A204.1 (cell line): ENCODE measurements around the gene TTLL5.

Source experiments
- FAIRE-seq: peaks from 2 replicates; lab custom pipeline; 2012; peaks lifted over from hg19 to GRCh38; lab: Jason Lieb, UNC

TTLL5 gene

GRCh38 chr14:75871181-75871880 lies 210.3 kb downstream of the TTLL5 start:
- no peak for FAIRE-seq

DNA sequence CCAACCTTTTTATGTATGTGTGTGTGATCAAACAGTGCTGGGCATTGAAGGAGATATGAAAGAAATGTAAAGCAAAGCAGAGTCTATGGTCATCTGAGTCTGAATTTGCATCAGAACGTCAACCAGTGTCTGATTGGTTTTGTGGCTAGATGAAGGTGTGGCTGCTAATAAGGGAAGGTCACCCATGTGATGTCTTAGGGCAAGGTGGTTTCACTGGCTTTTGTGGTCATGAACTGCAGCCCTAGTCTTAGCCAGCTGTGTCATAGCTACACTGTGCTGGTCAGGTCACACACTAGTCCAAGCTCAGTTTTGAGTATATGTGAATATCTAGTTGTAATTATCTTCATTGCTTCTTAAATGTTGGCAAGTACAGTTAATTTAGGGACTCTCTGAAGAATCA lies 214.9 kb downstream of the TTLL5 start:
- no peak for FAIRE-seq

DNA sequence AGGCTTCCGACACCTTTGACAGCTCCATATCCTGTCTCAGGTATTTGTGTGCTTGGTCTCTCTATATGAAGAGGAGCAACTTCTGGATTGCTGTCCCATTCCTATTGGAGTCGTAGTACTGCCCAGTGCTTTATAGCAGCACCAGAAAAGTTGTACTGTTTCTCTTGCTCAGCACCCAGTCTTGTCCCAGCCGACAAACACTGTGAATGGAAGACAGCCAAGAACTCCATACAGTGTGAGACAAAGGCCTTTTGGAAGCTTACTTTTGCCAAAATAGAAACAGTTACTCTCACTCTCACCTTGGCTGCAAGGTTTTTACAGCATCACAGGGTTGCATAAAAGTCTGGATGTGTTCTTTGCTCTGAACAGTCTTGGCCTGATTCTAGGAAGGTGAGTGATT lies 215.5 kb downstream of the TTLL5 start:
- no peak for FAIRE-seq

GRCh38 chr14:75877292-75877691 lies 216.2 kb downstream of the TTLL5 start:
- no peak for FAIRE-seq

GRCh38 chr14:75877884-75878283 lies 216.8 kb downstream of the TTLL5 start:
- no peak for FAIRE-seq

DNA sequence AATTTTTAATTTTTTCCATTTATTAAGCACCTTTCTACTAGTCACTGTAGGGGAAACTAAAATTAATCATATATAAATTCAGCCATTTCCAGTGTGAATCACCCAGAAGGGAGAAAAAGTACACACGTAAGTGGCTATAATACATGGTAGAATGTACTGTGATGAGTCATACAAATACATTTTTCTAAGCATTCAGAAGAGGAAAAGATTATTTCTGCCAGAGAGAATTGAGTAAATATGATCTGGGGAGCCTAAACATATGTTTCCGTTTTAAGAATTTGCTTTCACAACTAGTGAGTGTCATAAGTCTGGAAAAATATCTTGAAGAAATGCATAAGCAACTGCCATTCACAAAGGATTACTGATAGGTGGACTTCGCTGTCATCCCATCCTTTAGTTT lies 218.0 kb downstream of the TTLL5 start:
- FAIRE-seq, result no peak

- FAIRE-seq, result no peak
Measured at GRCh38 chr14:75880512-75880911, 219.5 kb downstream of the TTLL5 start.

GRCh38 chr14:75881994-75882393 lies 220.9 kb downstream of the TTLL5 start:
- FAIRE-seq, result no peak

DNA sequence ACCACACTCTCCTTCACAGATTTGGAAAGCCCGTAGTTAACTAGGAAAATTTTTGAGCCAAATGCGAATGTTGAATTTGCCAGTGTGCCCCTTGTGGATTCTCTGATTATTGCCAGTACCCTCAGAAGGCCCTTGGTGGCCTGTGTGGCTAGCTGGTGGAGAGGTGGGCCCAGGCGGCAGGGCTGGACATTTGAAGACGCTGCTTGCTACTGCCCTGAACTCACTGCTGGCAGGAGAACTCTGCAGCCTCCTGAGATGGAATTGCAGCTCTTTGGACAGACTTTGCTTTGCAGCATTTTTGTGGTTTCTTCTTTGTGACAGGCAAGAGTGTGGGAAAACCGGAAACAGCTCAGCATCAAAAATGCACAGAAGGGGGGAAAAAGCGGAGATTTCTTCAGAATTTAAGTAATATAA lies 223.2 kb downstream of the TTLL5 start:
- no peak for FAIRE-seq

GRCh38 chr14:75885829-75886228 lies 224.8 kb downstream of the TTLL5 start:
- no peak for FAIRE-seq

GRCh38 chr14:75886636-75887348 lies 225.7 kb downstream of the TTLL5 start:
- no peak for FAIRE-seq

DNA sequence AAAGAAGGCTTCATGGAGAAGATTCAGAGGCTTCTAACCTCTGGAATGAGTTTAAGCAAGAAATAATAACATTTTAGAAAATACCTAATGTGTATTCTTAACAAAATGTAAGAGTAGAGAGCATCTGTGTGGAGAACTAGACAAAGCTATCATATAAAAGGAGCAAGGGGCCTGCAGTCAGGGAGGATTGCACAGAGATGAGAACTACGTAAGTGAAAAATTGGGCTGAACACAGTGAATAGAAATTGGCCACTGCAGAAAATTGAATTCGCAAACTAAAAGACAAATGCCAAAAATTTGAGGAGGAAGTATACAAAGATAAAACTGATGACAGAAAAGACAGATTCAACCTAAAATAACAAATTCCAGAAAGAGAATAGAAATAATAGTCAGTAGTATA lies 227.9 kb downstream of the TTLL5 start:
- FAIRE-seq, result no peak

DNA sequence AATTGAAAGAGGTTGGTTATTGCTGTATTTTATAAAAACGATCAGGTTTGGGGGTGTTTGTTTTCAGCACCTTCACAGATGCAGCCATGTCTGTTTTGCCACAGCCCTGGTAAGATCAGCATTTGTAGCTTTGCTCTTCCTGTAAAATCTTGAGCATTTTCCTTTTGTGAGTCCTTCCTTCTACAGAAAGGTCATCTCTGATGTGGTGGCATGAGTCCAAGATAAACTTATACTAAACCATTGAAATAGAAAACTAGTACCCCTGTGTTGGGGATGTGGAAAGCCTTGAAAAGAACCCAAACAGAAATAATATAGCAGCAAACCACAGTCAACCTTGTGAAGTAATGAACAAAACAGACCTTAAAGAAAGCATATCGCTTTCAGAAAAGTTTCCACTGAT lies 235.3 kb downstream of the TTLL5 start:
- FAIRE-seq, result no peak

DNA sequence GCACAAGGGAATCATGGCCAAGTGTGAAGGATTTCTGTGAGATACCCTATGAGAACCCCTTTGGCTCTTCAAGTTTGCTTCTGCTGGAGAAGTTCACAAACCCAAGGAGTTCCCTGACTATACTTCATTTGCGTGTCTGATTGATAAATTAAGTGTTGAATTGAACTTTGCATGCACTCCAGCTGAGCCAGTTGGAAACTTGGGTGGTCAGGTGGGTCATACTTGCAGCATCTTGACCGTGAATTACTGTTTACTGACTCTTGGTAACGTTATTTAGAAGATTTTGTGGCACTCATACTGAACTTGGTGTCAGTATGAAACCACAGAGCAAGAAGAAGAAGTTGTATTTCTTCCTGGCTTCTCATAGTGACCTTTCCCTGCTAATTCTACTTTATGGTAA lies 243.3 kb downstream of the TTLL5 start:
- no peak for FAIRE-seq

GRCh38 chr14:75905147-75905904 lies 244.3 kb downstream of the TTLL5 start:
- no peak for FAIRE-seq

DNA sequence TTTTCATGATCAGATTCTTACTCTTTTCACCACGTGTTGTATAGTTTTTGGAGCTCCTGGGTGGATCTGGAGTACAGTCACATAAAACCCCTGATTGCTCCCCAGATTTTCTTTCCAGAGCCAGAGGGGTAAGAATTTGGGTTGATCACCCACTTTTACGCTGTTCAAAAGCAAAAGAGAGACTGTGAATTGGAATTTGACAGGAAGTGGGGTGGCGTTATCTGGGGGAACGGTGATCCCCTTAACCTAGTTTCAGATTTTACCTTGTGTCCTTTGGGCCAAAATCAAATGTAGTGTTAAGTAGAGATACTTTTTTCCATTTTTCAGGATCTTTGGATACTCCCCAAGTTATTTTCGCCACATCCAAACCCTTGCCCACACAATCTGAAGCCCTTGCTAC lies 245.2 kb downstream of the TTLL5 start:
- FAIRE-seq, result no peak

GRCh38 chr14:75906680-75907280 lies 245.7 kb downstream of the TTLL5 start:
- peak; percentile 98 for FAIRE-seq

- no peak for FAIRE-seq
Measured at GRCh38 chr14:75907756-75908359, 246.8 kb downstream of the TTLL5 start.

DNA sequence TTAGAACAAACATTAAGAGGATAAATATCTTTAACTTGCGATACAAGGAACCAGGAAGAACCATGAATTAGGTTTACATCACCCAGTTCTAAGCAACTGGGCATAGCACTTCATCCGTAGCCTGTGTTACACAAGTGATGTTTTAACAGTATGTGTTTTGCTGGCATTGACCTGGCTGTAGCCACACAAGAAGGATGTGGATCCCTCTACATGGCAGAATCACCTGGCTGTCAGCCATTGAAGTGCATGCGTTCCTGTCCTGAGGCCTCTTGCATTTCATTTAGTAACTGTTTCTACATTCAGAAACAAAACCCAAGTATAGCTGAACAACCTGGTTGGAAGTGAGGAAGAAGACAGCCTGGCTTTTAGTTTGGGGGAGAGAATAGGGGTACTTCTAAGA lies 248.6 kb downstream of the TTLL5 start:
- no peak for FAIRE-seq

- no peak for FAIRE-seq
Measured at GRCh38 chr14:75910048-75910447, 249.0 kb downstream of the TTLL5 start.

DNA sequence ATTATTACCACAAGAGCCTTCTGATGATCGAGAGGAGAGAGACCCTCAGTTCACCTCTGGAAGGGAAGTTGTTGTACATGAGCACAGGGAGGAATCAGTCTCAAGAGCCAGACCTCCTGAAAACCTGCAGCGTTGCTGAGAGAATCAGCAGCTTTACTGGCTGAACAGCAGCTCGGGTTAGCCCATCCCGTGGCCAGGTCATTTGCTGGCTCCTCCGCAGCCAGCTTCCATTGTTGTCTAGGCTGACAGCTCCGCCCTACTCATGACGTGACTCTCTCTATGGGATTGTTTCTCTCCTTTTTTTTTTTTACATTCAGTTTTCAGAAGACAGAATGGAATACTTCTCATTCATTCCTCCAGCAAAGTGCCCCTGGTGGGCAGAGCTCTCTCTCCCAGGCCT lies 250.8 kb downstream of the TTLL5 start:
- no peak for FAIRE-seq

GRCh38 chr14:75913183-75913582 lies 252.1 kb downstream of the TTLL5 start:
- FAIRE-seq, result no peak

GRCh38 chr14:75915045-75915444 lies 254.0 kb downstream of the TTLL5 start:
- FAIRE-seq, result no peak
